ENCODE measurements around the gene RXRA. TPM values are rescaled to one million over a fixed set of nuclear protein-coding genes. Genes with fewer than 3 reads are reported as not detected.

The RXRA gene
- total and polyA plus RNA-seq, 9 donors: 12.4 to 82.2 (median 70.6) TPM

GRCh38 chr9:134420974-134421432 lies 94.7 kb downstream of the RXRA start:
- peak overlapping the region in 1 of 2 donors; percentile 11 for H3K27ac ChIP-seq
- H3K27me3 ChIP-seq: no peaks in the 10 kb centered on the region
- peak in 1 of 5 donors; percentile 44 for DNase-seq
- intact Hi-C loops (cut with DNase I): loop anchor here in 2 of 4 donors (5.0 to 10.0 kb wide), 2 partner anchors 44 to 86 kb away; no protein-coding TSS in a partner anchor
- WGBS, 3 donors: 74 to 92% (median 88%) methylated on average over 10 of the region's 10 CpGs
- H3K4me3 ChIP-seq: no peak overlapping the region
- H3K36me3 ChIP-seq: no peaks in the 10 kb centered on the region
- no peak for TF ChIP-seq POLR2A (IDR thresholded peaks at IDR 0.05)
- TF ChIP-seq, protein P1, sequence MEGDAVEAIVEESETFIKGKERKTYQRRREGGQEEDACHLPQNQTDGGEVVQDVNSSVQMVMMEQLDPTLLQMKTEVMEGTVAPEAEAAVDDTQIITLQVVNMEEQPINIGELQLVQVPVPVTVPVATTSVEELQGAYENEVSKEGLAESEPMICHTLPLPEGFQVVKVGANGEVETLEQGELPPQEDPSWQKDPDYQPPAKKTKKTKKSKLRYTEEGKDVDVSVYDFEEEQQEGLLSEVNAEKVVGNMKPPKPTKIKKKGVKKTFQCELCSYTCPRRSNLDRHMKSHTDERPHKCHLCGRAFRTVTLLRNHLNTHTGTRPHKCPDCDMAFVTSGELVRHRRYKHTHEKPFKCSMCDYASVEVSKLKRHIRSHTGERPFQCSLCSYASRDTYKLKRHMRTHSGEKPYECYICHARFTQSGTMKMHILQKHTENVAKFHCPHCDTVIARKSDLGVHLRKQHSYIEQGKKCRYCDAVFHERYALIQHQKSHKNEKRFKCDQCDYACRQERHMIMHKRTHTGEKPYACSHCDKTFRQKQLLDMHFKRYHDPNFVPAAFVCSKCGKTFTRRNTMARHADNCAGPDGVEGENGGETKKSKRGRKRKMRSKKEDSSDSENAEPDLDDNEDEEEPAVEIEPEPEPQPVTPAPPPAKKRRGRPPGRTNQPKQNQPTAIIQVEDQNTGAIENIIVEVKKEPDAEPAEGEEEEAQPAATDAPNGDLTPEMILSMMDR (IDR thresholded peaks at IDR 0.05): no peak
- no peak for TF ChIP-seq EP300 (IDR thresholded peaks at IDR 0.05)
- no peaks in the 10 kb centered on the region for H3K9me3 ChIP-seq
- H3K4me1 ChIP-seq (ENCODE audit: insufficient read depth): peaks cover 52% of the 10 kb centered on the region

DNA sequence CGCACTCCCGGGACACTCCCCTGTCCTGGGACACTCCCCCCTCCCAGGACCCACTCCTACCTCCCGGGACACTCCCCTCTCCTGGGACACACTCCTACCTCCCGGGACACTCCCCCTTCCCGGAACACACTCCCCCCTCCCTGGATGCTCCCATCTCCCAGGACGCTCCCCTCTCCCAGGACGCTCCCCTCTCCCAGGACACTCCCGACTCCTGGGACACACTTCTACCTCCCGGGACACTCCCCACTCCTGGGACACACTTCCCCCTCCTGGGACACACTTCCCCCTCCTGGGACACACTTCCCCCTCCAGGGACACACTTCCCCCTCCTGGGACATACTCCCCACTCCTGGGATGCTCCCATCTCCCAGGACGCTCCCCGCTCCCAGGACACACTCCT lies 95.6 kb downstream of the RXRA start:
- H3K27me3 ChIP-seq: no peaks in the 10 kb centered on the region
- H3K9me3 ChIP-seq: no peaks in the 10 kb centered on the region
- intact Hi-C loops (cut with DNase I): loop anchor here in 2 of 4 donors (5.0 to 10.0 kb wide), 2 partner anchors 45 to 87 kb away; no protein-coding TSS in a partner anchor
- H3K4me3 ChIP-seq: no peak overlapping the region
- H3K36me3 ChIP-seq: no peaks in the 10 kb centered on the region
- TF ChIP-seq EP300 (IDR thresholded peaks at IDR 0.05) (no peak), POLR2A (IDR thresholded peaks at IDR 0.05) (no peak)
- TF ChIP-seq, protein P1 (IDR thresholded peaks at IDR 0.05): no peak
- H3K4me1 ChIP-seq (ENCODE audit: insufficient read depth): peaks cover 55% of the 10 kb centered on the region
- DNase-seq: peak in 1 of 5 donors; percentile 56
- 52 to 69% (median 58%) methylated on average over 11 of the region's 11 CpGs for WGBS, 3 donors
- peak overlapping the region; percentile 51 to 73 for H3K27ac ChIP-seq

- Histone ChIP-seq H3K4me3 (no peak overlapping the region), H3K27ac (peak overlapping the region; percentile 53 to 73), H3K27me3 (no peaks in the 10 kb centered on the region), H3K4me1 (ENCODE audit: insufficient read depth) (peaks cover 57% of the 10 kb centered on the region), H3K9me3 (no peaks in the 10 kb centered on the region), H3K36me3 (no peaks in the 10 kb centered on the region)
- WGBS, 3 donors: 26 to 31% (median 27%) methylated on average over 29 to 32 of the region's 32 CpGs
- intact Hi-C loops (cut with DNase I): loop anchor here in 2 of 4 donors (5.0 to 10.0 kb wide), 2 partner anchors 45 to 88 kb away; no protein-coding TSS in a partner anchor
- TF ChIP-seq, protein P1 (IDR thresholded peaks at IDR 0.05): no peak
- no peak for TF ChIP-seq EP300 (IDR thresholded peaks at IDR 0.05)
- no peak for TF ChIP-seq POLR2A (IDR thresholded peaks at IDR 0.05)
- peak; percentile 79 to 86 (median 82) for DNase-seq
Measured at GRCh38 chr9:134422301-134423090, 96.2 kb downstream of the RXRA start.

GRCh38 chr9:134423166-134423565 lies 96.9 kb downstream of the RXRA start:
- intact Hi-C loops (cut with DNase I): loop anchor here in 2 of 4 donors (5.0 to 10.0 kb wide), 2 partner anchors 46 to 88 kb away; no protein-coding TSS in a partner anchor
- peak overlapping the region; percentile 53 to 73 for H3K27ac ChIP-seq
- 75 to 88% (median 87%) methylated on average over 14 to 15 of the region's 15 CpGs for WGBS, 3 donors

More at GRCh38 chr9:134423166-134423565, 96.9 kb downstream of the RXRA start:
- peak in 1 of 5 donors; percentile 39 for DNase-seq
- no peak overlapping the region for H3K4me3 ChIP-seq
- TF ChIP-seq POLR2A (IDR thresholded peaks at IDR 0.05) (no peak), EP300 (IDR thresholded peaks at IDR 0.05) (no peak)
- TF ChIP-seq, protein P1 (IDR thresholded peaks at IDR 0.05): no peak
- no peaks in the 10 kb centered on the region for H3K36me3 ChIP-seq
- H3K27me3 ChIP-seq: no peaks in the 10 kb centered on the region
- H3K9me3 ChIP-seq: no peaks in the 10 kb centered on the region
- peaks cover 54% of the 10 kb centered on the region for H3K4me1 ChIP-seq (ENCODE audit: insufficient read depth)
